HG03066 (cell line): ENCODE data around the gene NAMPT.
A peak's percentile ranks its signal among the peaks of the same experiment; 100 is the strongest.
"Not testable (repeated sequence)": the region's sequence is repeated elsewhere in the genome, so short reads cannot be mapped to it uniquely, and the experiment has no call there.

ENCODE experiments used
- ATAC-seq: cut with Tn5 transposase; IDR thresholded peaks from one replicate; pipeline ENCODE4 v1.9.1; 2021; ENCODE audit warnings: low read depth; ENCODE audit not compliant: unreplicated experiment

NAMPT gene

GRCh38 chr7:106305732-106306131, 20.9 kb upstream of the NAMPT start:
- ATAC-seq = no peak

- no peak for ATAC-seq
Measured at GRCh38 chr7:106304568-106304967, 19.8 kb upstream of the NAMPT start.

GRCh38 chr7:106298631-106299030, 13.8 kb upstream of the NAMPT start:
- not testable (repeated sequence) for ATAC-seq

GRCh38 chr7:106298155-106298554, 13.4 kb upstream of the NAMPT start:
- not testable (repeated sequence) for ATAC-seq

- no peak for ATAC-seq
Measured at GRCh38 chr7:106294334-106294733, 9.6 kb upstream of the NAMPT start.

- ATAC-seq = no peak
Measured at GRCh38 chr7:106291247-106291646, 6.5 kb upstream of the NAMPT start.

GRCh38 chr7:106290319-106290718, 5.5 kb upstream of the NAMPT start:
- ATAC-seq = no peak

GRCh38 chr7:106289848-106290247, 5.1 kb upstream of the NAMPT start:
- ATAC-seq = no peak

GRCh38 chr7:106288263-106288662, 3.5 kb upstream of the NAMPT start:
- no peak for ATAC-seq

GRCh38 chr7:106287786-106288185, 3.0 kb upstream of the NAMPT start:
- ATAC-seq = no peak

- ATAC-seq = peak; percentile 27
Measured at GRCh38 chr7:106285855-106286492, 1.2 kb upstream of the NAMPT start.

GRCh38 chr7:106285051-106285854, 470 bp upstream of the NAMPT start:
- peak; percentile 69 for ATAC-seq

GRCh38 chr7:106283831-106284713, 711 bp downstream of the NAMPT start:
- ATAC-seq = peak; percentile 22

GRCh38 chr7:106283501-106283830, 1.3 kb downstream of the NAMPT start:
- no peak for ATAC-seq

- no peak for ATAC-seq
Measured at GRCh38 chr7:106282852-106283251, 1.9 kb downstream of the NAMPT start.

GRCh38 chr7:106282390-106282789, 2.4 kb downstream of the NAMPT start:
- no peak for ATAC-seq

- ATAC-seq = no peak
Measured at GRCh38 chr7:106281585-106282318, 3.0 kb downstream of the NAMPT start.

GRCh38 chr7:106281127-106281526, 3.7 kb downstream of the NAMPT start:
- ATAC-seq = no peak

GRCh38 chr7:106279425-106280197, 5.2 kb downstream of the NAMPT start:
- no peak for ATAC-seq

GRCh38 chr7:106278695-106279094, 6.1 kb downstream of the NAMPT start:
- ATAC-seq = no peak
